ENCODE data around the gene SLX4IP.

Gene SLX4IP

DNA sequence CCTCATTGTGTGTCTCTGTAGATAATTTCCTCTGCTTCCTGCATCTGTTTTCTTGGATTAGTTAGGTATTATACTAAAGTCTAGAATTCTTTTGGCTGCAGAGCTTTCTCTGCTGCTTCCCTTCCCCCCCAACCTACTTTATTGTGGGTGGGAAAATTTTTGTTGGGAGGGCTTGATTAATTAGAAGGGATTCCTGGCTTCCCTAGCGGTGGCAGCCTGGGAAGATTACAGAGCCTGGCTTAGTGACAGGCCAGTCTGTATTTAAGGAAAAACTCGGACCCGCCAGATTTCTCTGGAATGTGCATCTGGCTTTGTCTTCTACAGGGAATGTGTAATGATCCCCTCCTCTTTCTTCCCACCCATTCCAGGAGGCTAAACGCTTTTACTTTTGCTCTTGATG is 31.2 kb downstream of the SLX4IP start:
- TF ChIP-seq, protein P1, sequence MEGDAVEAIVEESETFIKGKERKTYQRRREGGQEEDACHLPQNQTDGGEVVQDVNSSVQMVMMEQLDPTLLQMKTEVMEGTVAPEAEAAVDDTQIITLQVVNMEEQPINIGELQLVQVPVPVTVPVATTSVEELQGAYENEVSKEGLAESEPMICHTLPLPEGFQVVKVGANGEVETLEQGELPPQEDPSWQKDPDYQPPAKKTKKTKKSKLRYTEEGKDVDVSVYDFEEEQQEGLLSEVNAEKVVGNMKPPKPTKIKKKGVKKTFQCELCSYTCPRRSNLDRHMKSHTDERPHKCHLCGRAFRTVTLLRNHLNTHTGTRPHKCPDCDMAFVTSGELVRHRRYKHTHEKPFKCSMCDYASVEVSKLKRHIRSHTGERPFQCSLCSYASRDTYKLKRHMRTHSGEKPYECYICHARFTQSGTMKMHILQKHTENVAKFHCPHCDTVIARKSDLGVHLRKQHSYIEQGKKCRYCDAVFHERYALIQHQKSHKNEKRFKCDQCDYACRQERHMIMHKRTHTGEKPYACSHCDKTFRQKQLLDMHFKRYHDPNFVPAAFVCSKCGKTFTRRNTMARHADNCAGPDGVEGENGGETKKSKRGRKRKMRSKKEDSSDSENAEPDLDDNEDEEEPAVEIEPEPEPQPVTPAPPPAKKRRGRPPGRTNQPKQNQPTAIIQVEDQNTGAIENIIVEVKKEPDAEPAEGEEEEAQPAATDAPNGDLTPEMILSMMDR (IDR thresholded peaks at IDR 0.05; ENCODE audit: low read depth, low read length) = no peak
- DNase-seq (ENCODE audit: low read depth in 2 of 2) = peak in 1 of 2 donors; percentile 60
- no peak overlapping the region for H3K4me3 ChIP-seq (replicated peaks in 1 of 2; ENCODE audit: low read depth in 2 of 2, low read length in 2 of 2)

GRCh38 chr20:10466855-10467254 is 31.8 kb downstream of the SLX4IP start:
- TF ChIP-seq, protein P1 (IDR thresholded peaks at IDR 0.05; ENCODE audit: low read depth, low read length) = no peak
- H3K4me3 ChIP-seq (replicated peaks in 1 of 2; ENCODE audit: low read depth in 2 of 2, low read length in 2 of 2) = no peak overlapping the region
- no peak for DNase-seq (ENCODE audit: low read depth in 2 of 2)

GRCh38 chr20:10467681-10468339 is 32.7 kb downstream of the SLX4IP start:
- peak; percentile 25 to 40 for DNase-seq (ENCODE audit: low read depth in 2 of 2)
- TF ChIP-seq, protein P1 (IDR thresholded peaks at IDR 0.05; ENCODE audit: low read depth, low read length) = no peak
- no peak overlapping the region for H3K4me3 ChIP-seq (replicated peaks in 1 of 2; ENCODE audit: low read depth in 2 of 2, low read length in 2 of 2)

DNA sequence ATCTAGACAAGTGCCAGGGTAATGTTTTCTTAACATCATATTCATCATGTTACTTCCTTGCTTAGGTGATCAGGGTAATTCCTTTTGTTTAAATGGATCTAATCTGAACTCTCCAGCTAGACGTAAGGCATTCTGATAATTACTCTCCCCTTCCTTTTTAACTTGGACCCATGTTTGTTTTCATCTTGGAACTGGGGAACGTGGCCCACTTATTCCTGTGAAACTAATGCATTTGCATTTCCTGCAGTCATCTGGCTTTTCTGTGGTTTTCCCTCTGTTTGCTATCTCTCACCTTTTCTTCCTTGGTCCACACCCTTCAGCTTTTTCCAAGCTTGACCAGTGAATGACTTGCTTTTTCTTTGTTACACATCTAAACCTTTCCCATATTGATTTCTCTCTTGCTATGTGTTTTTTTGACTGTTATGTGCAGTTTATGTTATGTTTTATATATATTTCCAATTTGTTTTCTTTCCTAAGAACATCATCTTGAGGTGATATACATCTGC is 33.3 kb downstream of the SLX4IP start:
- TF ChIP-seq, protein P1 (IDR thresholded peaks at IDR 0.05; ENCODE audit: low read depth, low read length) = no peak
- DNase-seq (ENCODE audit: low read depth in 2 of 2) = no peak
- H3K4me3 ChIP-seq (replicated peaks in 1 of 2; ENCODE audit: low read depth in 2 of 2, low read length in 2 of 2) = no peak overlapping the region

DNA sequence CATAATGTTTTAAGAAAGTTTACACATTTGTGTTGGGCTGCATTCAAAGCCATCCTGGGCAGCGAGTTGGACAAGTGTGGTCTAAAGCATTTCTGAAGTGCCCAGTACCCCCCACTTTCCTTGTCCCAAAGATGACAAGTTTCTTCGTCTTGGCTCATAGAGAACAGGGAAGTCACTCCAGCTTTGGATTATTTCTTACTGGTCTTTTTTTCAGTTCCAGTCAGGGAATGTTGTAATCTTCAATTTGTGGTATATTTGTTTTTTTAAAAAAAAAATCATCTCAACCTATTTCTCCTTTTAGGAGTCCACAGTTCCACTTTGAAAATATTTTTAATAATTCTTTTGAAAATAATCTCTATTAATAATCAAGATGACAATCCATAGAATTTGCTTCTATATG is 34.0 kb downstream of the SLX4IP start:
- no peak for DNase-seq (ENCODE audit: low read depth in 2 of 2)
- TF ChIP-seq, protein P1 (IDR thresholded peaks at IDR 0.05; ENCODE audit: low read depth, low read length) = no peak
- H3K4me3 ChIP-seq (replicated peaks in 1 of 2; ENCODE audit: low read depth in 2 of 2, low read length in 2 of 2) = no peak overlapping the region

DNA sequence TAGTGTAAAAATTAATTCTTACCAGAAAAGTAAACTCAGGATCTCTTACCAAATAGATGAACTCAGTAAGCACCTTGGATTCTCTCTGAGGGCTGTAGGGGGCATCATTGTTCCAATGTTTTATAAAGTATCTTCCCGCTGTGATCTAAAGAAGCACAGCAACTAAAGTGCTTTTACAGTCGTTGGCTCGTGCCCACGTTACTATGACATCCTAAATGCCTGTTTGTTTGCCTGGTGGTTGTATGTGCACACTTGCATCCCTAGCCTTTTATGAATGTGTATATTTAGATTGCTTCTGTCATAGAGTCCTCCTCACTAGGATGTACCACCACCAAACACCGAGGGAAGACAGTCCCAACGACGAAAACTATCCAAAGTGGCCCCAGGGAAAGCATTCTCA is 34.5 kb downstream of the SLX4IP start:
- DNase-seq (ENCODE audit: low read depth in 2 of 2) = peak; percentile 94 to 95
- H3K4me3 ChIP-seq (replicated peaks in 1 of 2; ENCODE audit: low read depth in 2 of 2, low read length in 2 of 2) = no peak overlapping the region
- TF ChIP-seq, protein P1 (IDR thresholded peaks at IDR 0.05; ENCODE audit: low read depth, low read length) = peak; percentile 66

GRCh38 chr20:10470276-10470675 is 35.2 kb downstream of the SLX4IP start:
- no peak overlapping the region for H3K4me3 ChIP-seq (replicated peaks in 1 of 2; ENCODE audit: low read depth in 2 of 2, low read length in 2 of 2)
- DNase-seq (ENCODE audit: low read depth in 2 of 2) = no peak
- TF ChIP-seq, protein P1 (IDR thresholded peaks at IDR 0.05; ENCODE audit: low read depth, low read length) = no peak

All from cardiac fibroblast (primary cell).